Activated CD8-positive, alpha-beta memory T cell treated with anti-CD3 and anti-CD28 coated beads, Interleukin-2, amount 50 U/mL, for 24 hours (primary cell): ENCODE measurements around the gene GAB2.
A peak's percentile ranks its signal among the peaks of the same experiment; 100 is the strongest.

ENCODE experiments used
- DNase-seq: peaks from one replicate; pipeline ENCODE4 v3.0.0-alpha.2; 2020; ENCODE audit errors: extremely low read depth

GAB2 gene

GRCh38 chr11:78205691-78206090 lies 211.9 kb downstream of the GAB2 start:
- no peak for DNase-seq

DNA sequence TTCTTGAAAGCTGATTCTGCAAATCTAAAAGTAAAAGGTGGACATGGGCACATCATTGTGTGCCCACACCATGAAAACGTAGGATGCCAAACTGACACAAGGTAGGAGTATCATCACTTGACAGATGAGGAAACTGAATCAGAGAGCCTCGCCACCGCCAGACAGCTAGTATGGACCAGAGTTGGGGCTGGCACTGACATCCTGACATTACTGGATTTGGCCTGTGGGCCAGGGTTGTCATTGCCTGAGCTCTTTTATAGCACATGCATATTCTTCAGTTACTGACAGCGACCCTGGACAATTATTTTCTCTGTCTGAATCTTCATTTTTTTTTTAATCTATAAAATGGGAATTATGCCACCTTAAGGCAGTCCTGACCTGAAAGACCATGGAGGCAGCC lies 212.4 kb downstream of the GAB2 start:
- DNase-seq = no peak

- no peak for DNase-seq
Measured at GRCh38 chr11:78203184-78203583, 214.4 kb downstream of the GAB2 start.

GRCh38 chr11:78202733-78203167 lies 214.9 kb downstream of the GAB2 start:
- DNase-seq = no peak

DNA sequence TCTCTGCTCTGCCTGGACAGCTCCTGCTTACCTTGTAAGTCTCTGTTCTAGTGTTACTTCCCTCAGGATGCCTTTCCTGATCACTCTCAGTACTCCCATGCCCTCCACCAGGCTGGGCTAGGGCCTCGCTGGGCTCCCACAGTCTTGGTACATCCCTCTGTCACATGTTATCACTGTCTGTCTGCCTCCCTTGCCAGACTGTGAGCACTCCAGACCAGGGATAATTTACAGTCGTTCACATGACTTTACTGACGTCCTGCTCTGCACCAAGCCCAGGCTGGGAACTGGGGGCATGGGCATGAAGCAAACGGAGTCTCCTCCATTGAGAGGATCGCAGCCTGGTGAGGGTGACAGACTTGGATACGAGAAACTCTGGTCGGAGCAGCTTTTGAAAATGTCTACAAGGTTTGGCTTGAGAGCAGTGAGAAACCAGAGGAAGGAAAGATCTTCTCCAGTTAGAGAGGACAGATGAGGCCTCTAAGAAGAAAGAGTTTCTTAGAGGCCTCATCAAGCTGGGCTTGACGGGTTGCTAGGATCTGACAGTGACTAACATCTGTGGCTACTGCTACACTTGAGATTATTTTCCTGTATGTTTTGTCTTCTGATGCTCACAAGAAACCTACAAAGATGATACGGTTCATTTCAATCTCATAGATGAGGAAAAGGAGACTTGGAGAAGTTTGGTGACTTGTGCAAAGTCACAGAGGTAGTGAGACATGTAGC lies 216.4 kb downstream of the GAB2 start:
- DNase-seq = no peak

DNA sequence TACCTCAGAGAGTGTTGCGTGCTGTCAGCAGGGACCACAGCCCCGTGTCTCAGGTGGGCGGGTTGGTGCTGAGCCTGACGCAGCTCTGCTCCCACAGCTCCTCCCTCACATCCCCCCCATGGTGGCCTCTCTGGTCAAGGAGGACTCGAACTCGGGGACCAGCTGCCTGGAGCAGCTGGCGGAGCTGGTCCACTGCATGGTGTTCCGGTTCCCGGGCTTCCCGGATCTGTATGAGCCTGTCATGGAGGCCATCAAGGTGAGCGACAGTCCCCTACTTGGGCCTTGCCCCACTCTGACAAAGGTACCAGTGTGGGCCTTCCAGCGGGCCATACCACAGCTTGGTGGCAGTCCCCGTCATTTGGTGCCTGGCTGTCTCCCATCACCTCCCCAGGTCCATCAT lies 217.1 kb downstream of the GAB2 start:
- DNase-seq = no peak

DNA sequence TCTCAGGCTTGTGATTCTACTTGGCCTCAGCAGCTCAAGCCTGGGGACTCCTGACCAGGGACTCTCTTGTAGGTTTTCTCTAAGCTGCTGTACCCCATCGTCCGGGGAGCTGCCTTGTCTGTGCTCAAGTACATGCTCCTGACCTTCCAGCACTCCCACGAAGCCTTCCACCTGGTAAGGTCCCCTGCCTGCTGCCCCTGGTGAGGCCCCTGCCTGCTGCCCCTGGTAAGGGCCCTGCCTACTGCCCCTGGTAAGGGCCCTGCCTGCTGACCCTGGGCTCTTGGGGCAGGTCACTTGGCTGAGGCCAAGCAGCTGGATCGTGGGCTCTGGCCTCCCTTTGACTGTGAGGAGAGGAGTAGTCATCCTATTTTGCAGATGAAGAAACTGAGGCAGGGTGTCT lies 217.6 kb downstream of the GAB2 start:
- DNase-seq = no peak

- no peak for DNase-seq
Measured at GRCh38 chr11:78199653-78200015, 218.0 kb downstream of the GAB2 start.

DNA sequence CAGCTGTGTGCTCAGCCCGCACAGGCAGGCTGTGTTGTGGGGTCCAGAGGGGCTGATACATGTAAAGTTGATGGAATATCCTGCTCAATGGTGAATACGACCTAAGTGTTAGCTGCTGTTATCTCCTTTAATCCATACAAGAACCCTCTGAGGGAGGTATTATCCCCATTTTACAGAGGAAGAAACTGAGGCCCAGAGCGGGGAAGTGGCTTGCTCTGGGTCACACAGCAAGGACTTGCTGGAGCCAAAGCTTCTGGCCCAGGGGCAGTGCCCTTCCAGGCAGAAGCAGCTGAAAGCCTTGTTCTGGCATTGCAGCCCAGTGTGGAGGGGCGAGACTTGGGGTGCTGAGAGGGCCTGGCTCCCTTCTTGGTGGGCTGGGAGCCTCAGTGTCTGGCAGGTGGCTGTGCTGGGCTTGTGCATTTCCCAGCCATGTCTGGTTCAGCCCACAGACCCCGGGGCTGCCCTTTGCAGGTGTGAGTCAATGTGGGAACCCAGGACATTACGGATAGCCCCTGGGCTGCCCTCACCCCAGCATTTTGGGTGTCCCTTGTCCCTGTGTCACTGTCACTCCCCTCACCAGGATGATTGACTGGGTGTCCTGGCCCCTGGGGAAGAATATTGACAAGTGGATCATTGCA lies 218.5 kb downstream of the GAB2 start:
- no peak for DNase-seq

DNA sequence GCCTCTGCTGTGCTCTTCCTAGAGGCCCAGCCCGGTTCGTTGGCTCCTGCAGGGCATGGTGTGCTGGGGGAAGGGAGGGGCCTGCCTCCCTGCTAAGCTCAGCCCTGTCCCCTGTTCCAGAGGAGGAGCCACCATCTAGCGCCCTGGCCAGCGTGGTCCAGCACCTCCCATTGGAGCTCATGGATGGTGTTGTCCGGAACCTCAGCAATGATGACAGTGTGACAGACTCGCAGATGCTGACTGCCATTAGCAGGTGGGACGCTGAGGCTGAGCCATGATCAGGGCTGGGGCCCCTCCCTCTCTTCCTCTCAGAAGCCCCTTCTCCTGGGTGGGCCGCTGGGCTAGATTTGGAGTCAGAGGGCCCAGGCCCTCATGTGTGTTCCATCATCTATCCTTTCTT lies 219.8 kb downstream of the GAB2 start:
- no peak for DNase-seq

- no peak for DNase-seq
Measured at GRCh38 chr11:78196661-78197091, 220.9 kb downstream of the GAB2 start.

DNA sequence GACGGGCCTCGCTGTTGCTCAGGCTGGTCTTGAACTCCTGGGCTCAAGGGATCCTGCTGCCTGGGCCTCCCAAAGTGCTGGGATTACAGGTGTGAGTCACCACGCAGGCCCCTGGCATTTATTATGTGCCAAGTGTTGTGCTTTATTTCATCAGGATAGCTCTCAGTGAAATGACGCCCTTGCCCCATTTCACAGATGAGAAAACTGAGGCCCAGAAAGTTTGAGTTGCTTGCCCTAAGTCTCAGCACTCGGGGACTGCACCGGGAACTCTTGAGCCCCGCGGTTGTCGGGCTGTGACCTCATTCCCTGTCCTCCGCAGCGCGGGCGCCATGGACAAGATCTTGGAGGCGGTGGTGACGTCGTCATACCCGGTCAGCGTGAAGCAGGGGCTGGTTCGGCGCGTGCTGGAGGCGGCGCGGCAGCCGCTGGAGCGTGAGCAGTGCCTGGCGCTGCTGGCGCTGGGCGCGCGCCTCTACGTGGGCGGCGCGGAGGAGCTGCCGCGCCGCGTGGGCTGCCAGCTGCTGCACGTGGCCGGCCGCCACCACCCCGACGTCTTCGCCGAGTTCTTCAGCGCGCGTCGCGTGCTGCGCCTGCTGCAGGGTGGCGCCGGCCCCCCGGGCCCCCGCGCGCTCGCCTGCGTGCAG lies 221.6 kb downstream of the GAB2 start:
- DNase-seq = no peak

- no peak for DNase-seq
Measured at GRCh38 chr11:78194490-78194889, 223.1 kb downstream of the GAB2 start.

DNA sequence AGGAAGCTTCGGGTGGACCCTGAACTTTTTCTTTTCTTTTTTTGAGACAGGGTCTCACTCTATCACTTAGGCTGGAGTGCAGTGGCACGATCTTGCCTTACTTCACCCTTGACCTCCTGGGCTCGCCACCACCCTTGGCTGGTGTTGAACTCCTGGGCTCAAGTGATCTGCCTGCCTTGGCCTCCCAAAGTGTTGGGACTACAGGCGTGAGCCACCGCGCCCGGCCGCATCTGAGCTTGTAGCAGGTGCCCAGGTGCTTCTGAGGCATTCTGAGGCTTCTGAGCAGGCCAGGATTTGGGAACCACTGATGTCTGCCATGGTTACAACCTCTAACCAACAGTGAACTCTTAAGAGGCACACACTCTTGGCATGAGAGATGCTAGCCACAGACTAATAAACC lies 223.8 kb downstream of the GAB2 start:
- DNase-seq = no peak

- DNase-seq = no peak
Measured at GRCh38 chr11:78192911-78193351, 224.7 kb downstream of the GAB2 start.

- no peak for DNase-seq
Measured at GRCh38 chr11:78192223-78192719, 225.3 kb downstream of the GAB2 start.

GRCh38 chr11:78190871-78191538 lies 226.6 kb downstream of the GAB2 start:
- no peak for DNase-seq

DNA sequence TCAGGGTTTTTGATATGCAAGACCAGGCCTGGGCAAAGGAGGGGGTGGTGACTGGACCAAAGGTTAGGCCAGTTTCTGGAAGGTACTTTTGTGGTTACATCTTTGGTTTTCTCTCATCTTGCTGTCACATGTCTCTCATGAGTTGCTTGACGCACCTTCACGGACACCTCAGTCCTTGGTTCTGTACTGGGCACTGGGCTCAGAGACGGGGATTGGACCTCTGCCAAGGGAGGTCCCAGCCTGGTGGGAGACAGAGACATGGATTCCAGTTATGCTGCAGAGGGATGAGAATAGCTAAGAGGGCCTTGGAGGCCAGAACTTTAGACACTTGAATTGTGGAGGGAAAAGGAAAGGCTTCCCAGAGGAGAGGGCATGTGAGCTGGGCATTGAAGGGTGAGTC lies 227.2 kb downstream of the GAB2 start:
- DNase-seq = no peak

- DNase-seq = no peak
Measured at GRCh38 chr11:78189851-78190250, 227.8 kb downstream of the GAB2 start.

DNA sequence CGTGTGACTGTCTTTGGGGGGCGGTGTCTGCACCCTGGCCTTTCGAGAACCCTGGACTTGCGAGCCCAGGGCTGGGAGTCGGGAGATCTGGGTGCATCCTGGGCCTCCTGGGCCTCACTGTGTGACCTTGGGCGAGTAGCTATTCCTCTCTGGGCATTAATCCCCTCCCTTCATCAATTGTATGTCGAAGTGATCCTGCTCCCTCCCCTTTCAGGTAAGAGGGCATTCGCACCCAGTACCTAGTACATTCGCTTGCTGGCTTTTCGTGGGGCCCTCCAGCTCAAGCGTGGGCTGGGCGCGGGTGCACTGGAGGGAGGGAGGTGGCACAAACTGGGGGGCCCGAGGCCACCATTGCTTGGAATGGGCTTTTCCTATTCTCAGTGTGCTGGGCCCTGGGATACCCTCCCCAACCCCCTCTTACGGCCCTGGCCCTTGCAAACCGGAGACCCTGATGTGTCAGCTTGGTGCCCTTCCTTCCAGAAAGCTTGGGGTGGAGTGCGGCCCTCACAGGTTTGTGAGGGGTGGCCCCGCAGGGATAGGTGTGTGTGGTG lies 228.4 kb downstream of the GAB2 start:
- DNase-seq = no peak

- DNase-seq = peak; percentile 75
Measured at GRCh38 chr11:78188286-78189173, 229.1 kb downstream of the GAB2 start, which contains the start of the genes KCTD21 and USP35. TSS of gene KCTD21 (minus strand) at chr11:78188626. CDS start at chr11:78174554, 14,072 bp downstream. TSS of gene USP35 (plus strand) at chr11:78188919. CDS start at chr11:78196246, 7,327 bp downstream.
